Glutamatergic neuron (in vitro differentiated cells): Measurements from ENCODE around the gene JAZF1. TPM values are rescaled to one million over a fixed set of nuclear protein-coding genes. Genes with fewer than 3 reads are reported as not detected.

ENCODE experiments used
- DNase-seq: peaks from one replicate; pipeline ENCODE4 v3.0.0; 2022
- H3K27ac Mint-ChIP-seq: one replicate; pipeline ENCODE4 v1.8.0; 2020; ENCODE audit warnings: mild to moderate bottlenecking, mixed read lengths, inconsistent platforms; ENCODE audit not compliant: unreplicated experiment
- H3K27me3 Mint-ChIP-seq: one replicate; pipeline ENCODE4 v1.8.0; 2020; ENCODE audit warnings: mild to moderate bottlenecking, moderate library complexity, mixed read lengths, inconsistent platforms; ENCODE audit not compliant: unreplicated experiment
- H3K36me3 Mint-ChIP-seq: one replicate; pipeline ENCODE4 v1.8.0; 2020; ENCODE audit warnings: mild to moderate bottlenecking, mixed read lengths, inconsistent platforms; ENCODE audit not compliant: unreplicated experiment
- H3K4me1 Mint-ChIP-seq: one replicate; pipeline ENCODE4 v1.8.0; 2020; ENCODE audit warnings: mild to moderate bottlenecking, low read depth, mixed read lengths, inconsistent platforms; ENCODE audit not compliant: unreplicated experiment
- H3K4me3 Mint-ChIP-seq: one replicate; pipeline ENCODE4 v1.8.0; 2020; ENCODE audit warnings: mild to moderate bottlenecking, mixed read lengths, inconsistent platforms; ENCODE audit not compliant: unreplicated experiment
- H3K9me3 Mint-ChIP-seq: one replicate; pipeline ENCODE4 v1.8.0; 2020; ENCODE audit warnings: mild to moderate bottlenecking, moderate library complexity, mixed read lengths, inconsistent platforms; ENCODE audit not compliant: unreplicated experiment
- total RNA-seq: library from RNA; stranded (reverse); fragmentation: NEBNext Ultra II Directional; extraction: Animal tissue kit (Norgen Biotek cat#: 25700); gene quantifications from one replicate; pipeline ENCODE4 v1.2.1, GENCODE V29; 2021; ENCODE audit not compliant: unreplicated experiment
- TF ChIP-seq, protein P1 (sequence below): fragments of 200-600 bp; sonication (generic); IDR thresholded peaks from one replicate; pipeline ENCODE4 v1.5.0; 2021; ENCODE audit not compliant: partially characterized antibody, unreplicated experiment

The JAZF1 gene
- total RNA-seq, 1 donor from 2014 or later = 14.1 TPM

DNA sequence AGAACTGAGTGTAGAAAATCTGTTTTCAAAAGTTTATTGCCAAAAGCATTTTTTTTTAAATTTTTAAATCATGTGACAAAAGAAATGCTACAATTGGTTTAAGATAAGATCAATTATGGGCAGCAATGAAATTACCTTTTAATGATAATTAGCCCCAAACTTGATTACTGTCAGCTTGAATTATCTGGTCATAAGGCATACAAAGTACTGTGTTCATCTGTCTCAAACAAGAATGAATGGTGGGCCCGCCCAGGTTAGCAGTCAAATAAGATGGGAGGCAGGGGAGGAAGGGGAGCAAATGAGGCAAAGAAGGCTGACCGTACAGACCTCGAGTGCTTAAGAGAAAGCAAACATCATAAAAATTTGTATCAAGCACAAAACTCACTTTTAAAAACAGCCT, 68.1 kb downstream of the JAZF1 start:
- Mint-ChIP-seq H3K9me3 (peaks cover 1% of the 10 kb centered on the region), H3K27me3 (peaks cover 4% of the 10 kb centered on the region), H3K27ac (no peak overlapping the region), H3K4me3 (no peak overlapping the region), H3K36me3 (no peaks in the 10 kb centered on the region), H3K4me1 (peaks cover 19% of the 10 kb centered on the region)
- no peak for DNase-seq
- TF ChIP-seq, protein P1, sequence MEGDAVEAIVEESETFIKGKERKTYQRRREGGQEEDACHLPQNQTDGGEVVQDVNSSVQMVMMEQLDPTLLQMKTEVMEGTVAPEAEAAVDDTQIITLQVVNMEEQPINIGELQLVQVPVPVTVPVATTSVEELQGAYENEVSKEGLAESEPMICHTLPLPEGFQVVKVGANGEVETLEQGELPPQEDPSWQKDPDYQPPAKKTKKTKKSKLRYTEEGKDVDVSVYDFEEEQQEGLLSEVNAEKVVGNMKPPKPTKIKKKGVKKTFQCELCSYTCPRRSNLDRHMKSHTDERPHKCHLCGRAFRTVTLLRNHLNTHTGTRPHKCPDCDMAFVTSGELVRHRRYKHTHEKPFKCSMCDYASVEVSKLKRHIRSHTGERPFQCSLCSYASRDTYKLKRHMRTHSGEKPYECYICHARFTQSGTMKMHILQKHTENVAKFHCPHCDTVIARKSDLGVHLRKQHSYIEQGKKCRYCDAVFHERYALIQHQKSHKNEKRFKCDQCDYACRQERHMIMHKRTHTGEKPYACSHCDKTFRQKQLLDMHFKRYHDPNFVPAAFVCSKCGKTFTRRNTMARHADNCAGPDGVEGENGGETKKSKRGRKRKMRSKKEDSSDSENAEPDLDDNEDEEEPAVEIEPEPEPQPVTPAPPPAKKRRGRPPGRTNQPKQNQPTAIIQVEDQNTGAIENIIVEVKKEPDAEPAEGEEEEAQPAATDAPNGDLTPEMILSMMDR = no peak

DNA sequence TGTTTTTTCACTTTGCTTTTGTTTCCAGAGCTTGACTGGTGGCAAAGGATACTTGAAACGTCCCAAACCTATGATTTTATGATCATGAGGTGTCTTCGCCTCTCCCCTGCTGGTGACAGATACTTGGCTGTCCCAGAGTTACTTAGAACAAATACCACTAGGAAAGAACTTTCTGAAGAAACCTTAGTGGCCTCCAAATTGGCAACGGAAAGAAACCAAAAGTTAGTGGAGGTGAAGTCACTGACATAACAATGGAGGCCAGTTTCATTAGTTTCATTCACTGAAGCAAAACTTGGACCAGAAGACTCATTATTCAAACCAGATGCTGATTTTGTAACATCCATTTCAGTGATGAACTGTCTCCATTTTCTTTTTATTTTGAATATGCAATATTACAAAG, 68.6 kb downstream of the JAZF1 start:
- Mint-ChIP-seq H3K36me3 (no peaks in the 10 kb centered on the region), H3K27me3 (peaks cover 4% of the 10 kb centered on the region), H3K27ac (no peak overlapping the region), H3K4me1 (peaks cover 19% of the 10 kb centered on the region), H3K4me3 (no peak overlapping the region), H3K9me3 (peaks cover 1% of the 10 kb centered on the region)
- TF ChIP-seq, protein P1 = no peak
- DNase-seq = no peak

DNA sequence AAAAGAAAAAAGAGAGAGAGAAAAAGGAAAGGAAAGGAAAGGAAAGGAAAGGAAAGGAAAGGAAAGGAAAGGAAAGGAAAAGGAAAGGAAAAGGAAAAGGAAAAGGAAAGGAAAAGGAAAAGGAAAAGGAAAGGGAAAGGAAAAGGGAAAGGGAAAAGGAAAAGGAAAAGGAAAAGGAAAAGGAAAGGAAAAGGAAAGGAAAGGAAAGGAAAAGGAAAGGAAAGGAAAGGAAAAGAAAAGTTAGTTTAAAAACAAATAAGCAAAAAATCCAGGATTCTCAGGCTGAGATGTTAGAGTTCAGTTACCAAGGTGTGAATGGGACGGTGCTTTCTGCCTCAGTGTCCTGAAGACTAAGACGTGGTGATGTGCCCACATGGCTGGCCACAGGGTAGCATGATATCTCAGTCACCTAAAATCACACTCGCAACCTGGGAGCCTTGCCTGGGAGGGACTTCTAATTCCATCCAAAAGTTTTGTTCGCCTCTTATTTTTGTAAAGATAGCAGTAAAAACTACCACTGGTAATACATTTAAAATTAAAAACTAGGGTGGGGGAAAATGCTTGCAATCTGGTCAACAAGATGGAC, 70.1 kb downstream of the JAZF1 start:
- no peak for DNase-seq
- Mint-ChIP-seq H3K4me1 (peaks cover 19% of the 10 kb centered on the region), H3K27me3 (peaks cover 4% of the 10 kb centered on the region), H3K4me3 (no peak overlapping the region), H3K27ac (no peak overlapping the region), H3K36me3 (no peaks in the 10 kb centered on the region), H3K9me3 (peaks cover 1% of the 10 kb centered on the region)
- TF ChIP-seq, protein P1 = no peak

DNA sequence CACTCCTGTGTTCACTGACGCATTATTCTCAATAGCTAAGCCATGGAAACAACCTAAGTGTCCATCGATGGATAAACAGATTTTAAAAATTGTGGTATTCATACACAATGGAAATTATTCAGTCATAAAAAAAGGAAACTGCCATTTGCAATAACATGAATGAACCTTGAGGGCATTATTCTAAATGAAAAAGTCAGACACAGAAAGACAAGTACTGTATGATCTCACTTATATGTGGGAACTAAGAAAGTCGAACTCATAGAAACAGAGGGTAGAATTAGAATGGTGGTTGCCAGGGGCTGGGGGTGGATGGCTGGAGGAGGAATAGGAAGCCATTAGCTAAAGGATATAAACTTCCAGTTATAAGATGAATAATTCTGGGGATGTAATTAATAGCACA, 71.8 kb downstream of the JAZF1 start:
- H3K4me1 Mint-ChIP-seq = peaks cover 15% of the 10 kb centered on the region
- H3K4me3 Mint-ChIP-seq = no peak overlapping the region
- H3K36me3 Mint-ChIP-seq = peaks cover 6% of the 10 kb centered on the region
- peaks cover 4% of the 10 kb centered on the region for H3K9me3 Mint-ChIP-seq
- DNase-seq = no peak
- H3K27ac Mint-ChIP-seq = no peak overlapping the region
- peaks cover 7% of the 10 kb centered on the region for H3K27me3 Mint-ChIP-seq
- TF ChIP-seq, protein P1 = no peak

DNA sequence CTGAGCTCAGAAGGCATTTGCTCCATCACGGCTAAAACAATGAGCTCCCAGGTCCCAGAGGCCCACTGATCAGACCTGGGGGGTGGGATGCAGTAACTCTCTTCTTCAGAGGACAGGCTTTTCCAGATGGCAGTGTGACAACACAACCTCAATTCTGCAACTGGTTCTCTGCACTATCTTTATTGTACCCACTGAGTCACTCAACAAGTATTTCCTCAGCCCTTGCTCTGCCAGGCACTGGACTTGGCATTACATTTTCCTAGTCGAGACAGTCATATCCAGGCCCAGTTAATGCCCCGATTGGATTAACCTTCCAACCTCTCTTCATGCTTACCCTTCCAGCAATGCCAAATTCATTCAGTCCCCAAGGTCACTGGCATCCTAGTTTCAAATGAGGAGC, 72.6 kb downstream of the JAZF1 start:
- Mint-ChIP-seq H3K4me3 (no peak overlapping the region), H3K27me3 (peaks cover 9% of the 10 kb centered on the region), H3K27ac (no peak overlapping the region), H3K36me3 (peaks cover 10% of the 10 kb centered on the region), H3K4me1 (peaks cover 9% of the 10 kb centered on the region), H3K9me3 (peaks cover 4% of the 10 kb centered on the region)
- DNase-seq = no peak
- TF ChIP-seq, protein P1 = no peak
